MCF 10A (cell line): Measurements from ENCODE around the gene KCNJ15. TPM values are rescaled to one million over a fixed set of nuclear protein-coding genes. Genes with fewer than 3 reads are reported as not detected.
"Not testable (repeated sequence)": the region's sequence is repeated elsewhere in the genome, so short reads cannot be mapped to it uniquely, and the experiment has no call there.

ENCODE experiments used
- BruUV-seq: library from RNA; stranded (reverse); fragments of 400-500 nt; replicated peaks from 2 replicates; lab custom pipeline; 2021; lab: Mats Ljungman, UMichigan
- CTCF ChIA-PET: fragments of 300-600 bp; sonication (Branson Sonifier 250); formaldehyde crosslinking; extraction: SDS; loops from one replicate; lab custom pipeline; 2021; ENCODE audit warnings: antibody characterized with exemption, inconsistent platforms; lab: Yijun Ruan, JAX
- POLR2A ChIA-PET: fragments of 300-600, 350-650 bp; sonication (Branson Sonifier 250); formaldehyde crosslinking; extraction: SDS; loops from one replicate; lab custom pipeline; 2020; ENCODE audit warnings: antibody characterized with exemption, inconsistent platforms; lab: Yijun Ruan, JAX
- DNase-seq: peaks from one replicate; pipeline ENCODE4 v3.0.0-alpha.2; 2018; ENCODE audit not compliant: unreplicated experiment
- H3K27ac Mint-ChIP-seq: one replicate; pipeline ENCODE4 v1.8.0; 2022; ENCODE audit warnings: mild to moderate bottlenecking, low read depth, mixed read lengths; ENCODE audit not compliant: unreplicated experiment
- H3K27me3 Mint-ChIP-seq: one replicate; pipeline ENCODE4 v1.8.0; 2022; ENCODE audit warnings: mixed read lengths; ENCODE audit not compliant: insufficient read depth, unreplicated experiment
- H3K36me3 Mint-ChIP-seq: one replicate; pipeline ENCODE4 v1.8.0; 2022; ENCODE audit warnings: mild to moderate bottlenecking, moderate library complexity, mixed read lengths; ENCODE audit not compliant: insufficient read depth, unreplicated experiment
- H3K4me1 Mint-ChIP-seq: one replicate; pipeline ENCODE4 v1.8.0; 2022; ENCODE audit warnings: mixed read lengths; ENCODE audit not compliant: insufficient read depth, unreplicated experiment
- H3K4me3 Mint-ChIP-seq: one replicate; pipeline ENCODE4 v1.8.0; 2022; ENCODE audit warnings: mild to moderate bottlenecking, moderate library complexity, mixed read lengths; ENCODE audit not compliant: unreplicated experiment
- H3K9me3 Mint-ChIP-seq: one replicate; pipeline ENCODE4 v1.8.0; 2022; ENCODE audit warnings: mixed read lengths; ENCODE audit not compliant: unreplicated experiment
- intact Hi-C: fragments of 100-400 bp; cut with micrococcal nuclease; formaldehyde crosslinking; loops from 2 replicates; pipeline ENCODE4 v1.14.1; 2022
- total RNA-seq: library from RNA; stranded (reverse); gene quantifications from 2 replicates; pipeline ENCODE4 v1.2.3, GENCODE V29; 2022
- TF ChIP-seq, protein P1 (sequence below): fragments of 200-600 bp; IDR thresholded peaks from one replicate; pipeline ENCODE4 v1.8.0; 2022; ENCODE audit warnings: antibody characterized with exemption, mild to moderate bottlenecking; ENCODE audit not compliant: unreplicated experiment

KCNJ15 gene
- total RNA-seq, 1 experiment from 2014 or later, result 2.2 TPM

DNA sequence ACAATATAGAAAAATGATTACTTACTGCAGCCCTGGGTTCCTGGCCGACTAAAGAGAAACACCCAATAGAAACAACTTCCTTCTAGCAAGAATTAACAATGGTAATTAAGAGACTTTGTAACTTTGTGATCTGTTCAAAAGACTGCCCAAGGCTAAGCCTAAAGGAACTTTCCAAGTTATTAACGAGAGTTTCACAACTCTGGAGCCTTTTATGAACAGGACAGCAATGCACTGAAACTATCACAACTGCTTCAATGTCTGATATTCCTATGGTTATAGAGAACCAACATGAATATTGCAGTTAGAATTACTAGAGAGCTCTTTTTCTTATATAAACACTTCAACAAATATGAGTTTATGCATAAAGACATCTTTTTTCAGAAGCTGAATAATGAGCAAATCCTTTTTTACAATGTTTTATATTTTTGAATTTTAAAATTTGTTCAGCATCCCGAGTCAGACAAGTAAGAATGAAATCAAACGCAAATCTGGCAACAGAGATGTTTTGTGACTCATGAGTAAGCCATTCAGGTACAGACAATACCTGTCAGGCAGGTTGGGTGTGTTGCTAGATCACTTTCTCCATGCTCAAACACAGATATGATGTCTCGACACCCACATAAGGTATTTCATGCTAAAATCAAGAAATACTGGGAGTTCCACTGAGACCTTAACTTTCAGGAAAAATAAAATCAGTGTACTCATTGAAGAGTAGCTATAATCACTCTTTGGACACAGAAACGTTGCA, 22.2 kb upstream of the KCNJ15 start:
- H3K4me3 Mint-ChIP-seq, result peak overlapping the region; percentile 31
- H3K9me3 Mint-ChIP-seq, result no peaks in the 10 kb centered on the region
- ChIA-PET CTCF (interaction anchor here (0.7 to 4.3 kb wide), 14 partner anchors 9 to 560 kb away, joined by 3 to 29 read pairs (median 4); no protein-coding TSS in a partner anchor), POLR2A (interaction anchor here (0.7 to 3.5 kb wide), 16 partner anchors 8 to 1890 kb away, joined by 3 to 22 read pairs (median 3); no protein-coding TSS in a partner anchor)
- peak; percentile 71 for DNase-seq
- H3K36me3 Mint-ChIP-seq, result no peaks in the 10 kb centered on the region
- no peaks in the 10 kb centered on the region for H3K27me3 Mint-ChIP-seq
- no TSS peak for BruUV-seq
- peak overlapping the region; percentile 81 for H3K27ac Mint-ChIP-seq
- intact Hi-C loops, result loop anchor here (5.0 kb wide), 1 partner anchor 118 kb away; no protein-coding TSS in a partner anchor
- TF ChIP-seq, protein P1, sequence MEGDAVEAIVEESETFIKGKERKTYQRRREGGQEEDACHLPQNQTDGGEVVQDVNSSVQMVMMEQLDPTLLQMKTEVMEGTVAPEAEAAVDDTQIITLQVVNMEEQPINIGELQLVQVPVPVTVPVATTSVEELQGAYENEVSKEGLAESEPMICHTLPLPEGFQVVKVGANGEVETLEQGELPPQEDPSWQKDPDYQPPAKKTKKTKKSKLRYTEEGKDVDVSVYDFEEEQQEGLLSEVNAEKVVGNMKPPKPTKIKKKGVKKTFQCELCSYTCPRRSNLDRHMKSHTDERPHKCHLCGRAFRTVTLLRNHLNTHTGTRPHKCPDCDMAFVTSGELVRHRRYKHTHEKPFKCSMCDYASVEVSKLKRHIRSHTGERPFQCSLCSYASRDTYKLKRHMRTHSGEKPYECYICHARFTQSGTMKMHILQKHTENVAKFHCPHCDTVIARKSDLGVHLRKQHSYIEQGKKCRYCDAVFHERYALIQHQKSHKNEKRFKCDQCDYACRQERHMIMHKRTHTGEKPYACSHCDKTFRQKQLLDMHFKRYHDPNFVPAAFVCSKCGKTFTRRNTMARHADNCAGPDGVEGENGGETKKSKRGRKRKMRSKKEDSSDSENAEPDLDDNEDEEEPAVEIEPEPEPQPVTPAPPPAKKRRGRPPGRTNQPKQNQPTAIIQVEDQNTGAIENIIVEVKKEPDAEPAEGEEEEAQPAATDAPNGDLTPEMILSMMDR, result no peak
- H3K4me1 Mint-ChIP-seq, result peaks cover 28% of the 10 kb centered on the region

DNA sequence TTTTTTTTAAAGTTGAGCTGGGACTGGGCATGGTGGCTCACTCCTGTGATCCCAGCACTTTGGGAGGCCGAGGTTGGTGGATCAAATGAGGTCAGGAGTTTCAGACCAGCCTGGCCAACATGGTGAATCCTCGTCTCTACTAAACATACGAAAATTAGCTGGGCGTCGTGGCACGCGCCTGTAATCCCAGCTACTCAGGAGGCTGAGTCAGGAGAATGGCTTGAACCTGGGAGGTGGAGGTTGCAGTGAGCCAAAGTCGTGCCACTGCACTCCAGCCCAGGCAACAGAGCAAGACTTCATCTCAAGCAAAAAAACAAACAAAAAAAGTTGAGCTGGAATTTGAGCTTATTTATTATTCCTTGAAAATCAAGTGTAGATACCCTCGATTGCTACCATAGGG, 21.5 kb upstream of the KCNJ15 start:
- Mint-ChIP-seq H3K4me3 (peak overlapping the region; percentile 31), H3K27ac (peak overlapping the region; percentile 81), H3K4me1 (peaks cover 33% of the 10 kb centered on the region)
- CTCF ChIA-PET, result interaction anchor here (0.7 to 4.3 kb wide), 13 partner anchors 10 to 559 kb away, joined by 3 to 29 read pairs (median 4); no protein-coding TSS in a partner anchor
- POLR2A ChIA-PET, result interaction anchor here (0.6 to 3.5 kb wide), 16 partner anchors 9 to 1891 kb away, joined by 3 to 22 read pairs (median 3); partner anchors contain the start of gene PSMG1
- BruUV-seq, H3K36me3 Mint-ChIP-seq, DNase-seq, H3K9me3 Mint-ChIP-seq, H3K27me3 Mint-ChIP-seq: not testable (repeated sequence)
- intact Hi-C loops, result loop anchor here (5.0 kb wide), 1 partner anchor 117 kb away; no protein-coding TSS in a partner anchor

DNA sequence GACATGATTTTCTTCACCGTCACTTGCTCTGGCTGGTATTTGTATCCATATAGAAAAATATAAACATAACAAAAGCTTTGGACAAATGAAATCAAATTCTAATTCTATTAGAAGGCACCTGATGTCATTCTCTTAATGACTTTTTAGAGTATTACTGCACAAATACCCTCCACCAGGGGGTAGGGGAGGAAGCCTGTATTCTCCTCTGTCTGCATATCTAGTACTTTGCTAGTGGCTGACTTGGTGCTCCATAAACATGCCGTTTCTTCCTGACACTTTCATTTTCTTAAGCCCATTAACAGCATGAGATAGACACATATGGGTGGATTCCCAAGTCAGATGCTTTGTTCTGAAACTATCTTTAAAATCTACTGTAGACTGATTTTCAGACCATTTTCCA, 20.6 kb upstream of the KCNJ15 start:
- no peaks in the 10 kb centered on the region for H3K36me3 Mint-ChIP-seq
- BruUV-seq, result no TSS peak
- no peaks in the 10 kb centered on the region for H3K27me3 Mint-ChIP-seq
- peak overlapping the region; percentile 30 for H3K4me3 Mint-ChIP-seq
- peaks cover 39% of the 10 kb centered on the region for H3K4me1 Mint-ChIP-seq
- intact Hi-C loops, result loop anchor here (5.0 kb wide), 1 partner anchor 116 kb away; no protein-coding TSS in a partner anchor
- no peaks in the 10 kb centered on the region for H3K9me3 Mint-ChIP-seq
- POLR2A ChIA-PET, result interaction anchor here (0.7 to 3.5 kb wide), 6 partner anchors 15 to 108 kb away, joined by 3 to 22 read pairs (median 4); no protein-coding TSS in a partner anchor
- TF ChIP-seq, protein P1, result no peak
- CTCF ChIA-PET, result interaction anchor here (0.6 to 4.3 kb wide), 5 partner anchors 18 to 524 kb away, joined by 3 to 29 read pairs (median 3); no protein-coding TSS in a partner anchor
- peak; percentile 42 for DNase-seq
- peak overlapping the region; percentile 22 for H3K27ac Mint-ChIP-seq

DNA sequence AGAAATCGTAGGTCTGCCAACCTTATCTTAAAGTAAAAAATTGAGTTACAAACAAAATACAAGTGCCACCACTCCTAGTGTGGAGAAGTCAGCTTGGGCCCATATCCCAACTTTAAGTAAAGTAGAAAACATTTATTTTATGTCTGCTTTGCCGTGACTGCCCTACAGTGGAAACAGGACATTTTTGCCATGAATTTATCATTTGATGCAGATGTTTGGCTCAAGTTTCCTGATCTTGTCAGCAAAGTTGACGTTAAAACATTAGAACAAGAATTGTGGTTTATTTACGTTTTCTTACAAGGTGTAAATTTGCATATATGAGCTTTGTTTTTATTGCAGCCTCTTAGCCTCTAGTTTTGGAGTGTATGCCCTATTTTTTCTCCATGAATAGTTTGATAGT, 17.1 kb upstream of the KCNJ15 start:
- H3K9me3 Mint-ChIP-seq, result no peaks in the 10 kb centered on the region
- BruUV-seq, result no TSS peak
- intact Hi-C loops, result loop anchor here (5.0 kb wide), 2 partner anchors 38 to 113 kb away; no protein-coding TSS in a partner anchor
- H3K36me3 Mint-ChIP-seq, result peaks cover 8% of the 10 kb centered on the region
- no peak overlapping the region for H3K4me3 Mint-ChIP-seq
- ChIA-PET POLR2A (interaction anchor here (0.7 kb wide), 1 partner anchor 13 kb away, joined by 5 read pairs; no protein-coding TSS in a partner anchor), CTCF (interaction anchor here (0.6 kb wide), 2 partner anchors 576 to 1497 kb away, joined by 3 to 5 read pairs; no protein-coding TSS in a partner anchor)
- peaks cover 51% of the 10 kb centered on the region for H3K4me1 Mint-ChIP-seq
- peak overlapping the region; percentile 95 for H3K27ac Mint-ChIP-seq
- TF ChIP-seq, protein P1, result no peak
- H3K27me3 Mint-ChIP-seq, result no peaks in the 10 kb centered on the region
- no peak for DNase-seq
